GM12878 (cell line): ENCODE measurements around the gene OR52A1. TPM values are rescaled to one million over a fixed set of nuclear protein-coding genes. Genes with fewer than 3 reads are reported as not detected.
A peak's percentile ranks its signal among the peaks of the same experiment; 100 is the strongest.

ENCODE experiments used
- ATAC-seq: fragments of 200-7000 bp; cut with Tn5 transposase; 3 replicates; pipeline ENCODE4 v1.9.1; 2020; ENCODE audit warnings: mild to moderate bottlenecking, moderate library complexity
- BruUV-seq: library from RNA; stranded (reverse); fragments of 400-500 nt; replicated peaks from 2 replicates; lab custom pipeline; 2021; lab: Mats Ljungman, UMichigan
- CTCF ChIA-PET: fragments of 300-600 bp; sonication (Branson Sonifier 250); formaldehyde crosslinking; extraction: SDS; loops from one replicate; lab custom pipeline; 2021; ENCODE audit warnings: inconsistent platforms; lab: Yijun Ruan, JAX
- POLR2A ChIA-PET: fragments of 350-600 bp; formaldehyde crosslinking; extraction: SDS; loops from one replicate; lab custom pipeline; 2021; ENCODE audit warnings: inconsistent platforms; lab: Charles Lee
- RAD21 ChIA-PET: fragments of 300-600 bp; sonication (Branson Sonifier 250); formaldehyde crosslinking; loops from one replicate; lab custom pipeline; 2023; ENCODE audit warnings: antibody characterized with exemption; ENCODE audit not compliant: unreplicated experiment; lab: Charles Lee
- SMC1A ChIA-PET: fragments of 300-600 bp; sonication (Branson Sonifier 250); formaldehyde crosslinking; loops from one replicate; lab custom pipeline; 2023; ENCODE audit not compliant: unreplicated experiment, uncharacterized antibody; lab: Charles Lee
- DNase-seq: peaks from one replicate; pipeline ENCODE4 v3.0.0-alpha.2; 2011; ENCODE audit warnings: low read depth, low spot score
- FAIRE-seq: peaks from 3 replicates; lab custom pipeline; 2011; peaks lifted over from hg19 to GRCh38; lab: Jason Lieb, UNC
- H2AFZ ChIP-seq: 2 replicates; pipeline ENCODE4 v1.6.0; 2011; ENCODE audit warnings: low read depth, low read length, control low read depth; ENCODE audit not compliant: control insufficient read depth
- H3K27ac ChIP-seq: 2 replicates; pipeline ENCODE4 v1.5.1; 2011; ENCODE audit warnings: control low read depth; ENCODE audit not compliant: control insufficient read depth, insufficient read depth
- H3K27me3 ChIP-seq, 2 experiments: replicated peaks in 1 of 2; 2 replicates each; pipeline versions ENCODE4 v1.6.0 to v1.6.1; 2011; ENCODE audit warnings: low read length in 1 of 2; ENCODE audit not compliant: control insufficient read depth in 2 of 2, insufficient read depth in 2 of 2
- H3K36me3 ChIP-seq, 2 experiments: 2 replicates each; pipeline ENCODE4 v1.5.1; 2011; ENCODE audit warnings: low read length in 1 of 2; ENCODE audit not compliant: control insufficient read depth in 2 of 2, insufficient read depth in 2 of 2
- H3K4me1 ChIP-seq: 2 replicates; pipeline ENCODE4 v1.6.1; 2011; ENCODE audit warnings: mild to moderate bottlenecking, low read length, moderate library complexity, mixed read lengths; ENCODE audit not compliant: control insufficient read depth, insufficient read depth
- H3K4me2 ChIP-seq: 2 replicates; pipeline ENCODE4 v1.6.0; 2011; ENCODE audit warnings: control low read depth; ENCODE audit not compliant: control insufficient read depth, insufficient read depth
- H3K4me3 ChIP-seq: fragments of 200-600 bp; sonication (generic); 2 replicates; pipeline ENCODE4 v1.5.1; 2016
- H3K79me2 ChIP-seq: 2 replicates; pipeline ENCODE4 v1.6.0; 2011; ENCODE audit warnings: low read length; ENCODE audit not compliant: control insufficient read depth, insufficient read depth
- H3K9ac ChIP-seq: 2 replicates; pipeline ENCODE4 v1.8.0; 2011; ENCODE audit warnings: low read length, control low read depth, mixed read lengths; ENCODE audit not compliant: control insufficient read depth, insufficient read depth
- H3K9me3 ChIP-seq: replicated peaks from 3 replicates; pipeline ENCODE4 v1.5.1; 2011; ENCODE audit warnings: mild to moderate bottlenecking, low read length; ENCODE audit not compliant: control insufficient read depth, insufficient read depth
- H4K20me1 ChIP-seq: 2 replicates; pipeline ENCODE4 v1.6.0; 2011; ENCODE audit not compliant: control insufficient read depth, insufficient read depth
- BCL11A ChIP-seq: IDR thresholded peaks from 2 replicates; pipeline ENCODE4 v1.6.1; 2011; ENCODE audit warnings: low read depth, low read length
- CBX5 ChIP-seq: sonication (generic); IDR thresholded peaks from 2 replicates; pipeline ENCODE4 v1.6.1; 2016; ENCODE audit warnings: low read depth, moderate library complexity, mild to moderate bottlenecking, inconsistent platforms
- CTCF ChIP-seq, 3 experiments: IDR thresholded peaks in 2 of 3; conservative IDR thresholded peaks in 1 of 3; 2 replicates each; pipeline ENCODE4 v1.5.1; 2011; ENCODE audit warnings: low read depth in 3 of 3, low read length in 3 of 3, mild to moderate bottlenecking in 3 of 3, control low read depth in 2 of 3, moderate library complexity in 2 of 3, inconsistent platforms in 1 of 3, mixed read lengths in 1 of 3; ENCODE audit not compliant: control insufficient read depth in 2 of 3, insufficient read depth in 1 of 3; ENCODE audit errors: extremely low read depth in 1 of 3
- HDGF ChIP-seq: fragments of 450-650 bp; IDR thresholded peaks from 2 replicates; pipeline ENCODE4 v1.6.1; 2016; ENCODE audit warnings: antibody characterized with exemption
- IRF5 ChIP-seq: fragments of 450-650 bp; IDR thresholded peaks from 2 replicates; pipeline ENCODE4 v1.6.1; 2017; ENCODE audit warnings: borderline replicate concordance
- MEF2B ChIP-seq: fragments of 450-650 bp; IDR thresholded peaks from 2 replicates; pipeline ENCODE4 v1.6.1; 2018; ENCODE audit warnings: mild to moderate bottlenecking, moderate library complexity; ENCODE audit not compliant: partially characterized antibody, poor library complexity, severe bottlenecking
- RAD21 ChIP-seq: IDR thresholded peaks from 2 replicates; pipeline ENCODE4 v1.6.1; 2011; ENCODE audit warnings: mild to moderate bottlenecking, low read depth, low read length, moderate library complexity; ENCODE audit not compliant: insufficient read depth
- RELB ChIP-seq: fragments of 450-650 bp; IDR thresholded peaks from 2 replicates; pipeline ENCODE4 v1.6.1; 2017; ENCODE audit warnings: low read depth, mild to moderate bottlenecking, moderate library complexity
- RUNX3 ChIP-seq: IDR thresholded peaks from 2 replicates; pipeline ENCODE4 v1.6.1; 2012; ENCODE audit warnings: low read length, inconsistent platforms
- SMC3 ChIP-seq: IDR thresholded peaks from 2 replicates; pipeline ENCODE4 v1.6.1; 2011; ENCODE audit warnings: low read length, improper control_type of control experiment, borderline replicate concordance
- TCF3 ChIP-seq: IDR thresholded peaks from 2 replicates; pipeline ENCODE4 v1.6.1; 2012; ENCODE audit warnings: low read depth, mild to moderate bottlenecking, low read length, borderline replicate concordance; ENCODE audit not compliant: insufficient read depth
- YY1 ChIP-seq: IDR thresholded peaks from 2 replicates; pipeline ENCODE4 v1.6.1; 2011; ENCODE audit warnings: low read depth, mild to moderate bottlenecking, low read length
- WGBS: methylation state at CpG from one replicate; pipeline ENCODE4 v1.1.6; 2016; ENCODE audit warnings: low lambda C conversion rate; ENCODE audit not compliant: insufficient replicate concordance, insufficient coverage; ENCODE audit errors: missing lambda C conversion rate; 5-methylcytosine and 5-hydroxymethylcytosine counted together
- in situ Hi-C: fragments of 300-500 bp; cut with MboI; formaldehyde crosslinking; loops from 9 replicates; pipeline ENCODE4 v1.14.3; 2018; ENCODE audit warnings: mixed read lengths
- intact Hi-C: fragments of 100-400 bp; cut with micrococcal nuclease; formaldehyde crosslinking; loops from one replicate; pipeline ENCODE4 v1.14.2; 2022; ENCODE audit not compliant: unreplicated experiment
- polyA plus RNA-seq, 11 experiments: library from polyadenylated mRNA; depleted of rRNA in 4 of 11; unstranded in 6 of 11; stranded (reverse) in 5 of 11; fragments of >200 nt; fragmentation: Nextera tagmentation in 4 of 11; fragmentation: Illumina TruSeq in 1 of 11; extraction: Ambion mirVana in 4 of 11; extraction: Trizol in 1 of 11; gene quantifications; 1 replicate in 1 of 11; 2 replicates in 10 of 11; pipeline versions ENCODE4 v1.2.1 to v1.2.3, GENCODE V29; 2011 to 2016; ENCODE audit warnings: inconsistent platforms in 2 of 11, missing spikeins in 2 of 11, low read depth in 1 of 11
- total RNA-seq, 4 experiments: library from RNA; depleted of rRNA in 3 of 4; stranded (reverse); fragments of >200 nt in 3 of 4; fragmentation: Illumina TruSeq in 1 of 4; extraction: Trizol in 1 of 4; gene quantifications; 2 replicates each; pipeline versions ENCODE4 v1.2.1 to v1.2.3, GENCODE V29; 2013 to 2021

OR52A1 gene
- total and polyA plus RNA-seq, 10 of the 15 experiments (the other 5 are each of a cell fraction or from before 2014, with no cell fraction given), result not detected

GRCh38 chr11:5124891-5125620 lies 29.5 kb downstream of the OR52A1 start (continued):
- TF ChIP-seq IRF5 (no peak), MEF2B (no peak), TCF3 (no peak)

GRCh38 chr11:5123802-5124521 lies 30.6 kb downstream of the OR52A1 start:
- DNase-seq (peak; percentile 13), ATAC-seq (peak; percentile 90), FAIRE-seq (peak; percentile 71)
- Histone ChIP-seq H3K27ac (no peak overlapping the region), H3K79me2 (no peaks in the 10 kb centered on the region), H4K20me1 (no peaks in the 10 kb centered on the region), H3K27me3 (no peaks in the 10 kb centered on the region), H2AFZ (no peak overlapping the region), H3K36me3 (no peaks in the 10 kb centered on the region), H3K4me2 (no peak overlapping the region), H3K4me3 (no peak overlapping the region), H3K4me1 (no peaks in the 10 kb centered on the region), H3K9ac (no peak overlapping the region), H3K9me3 (no peaks in the 10 kb centered on the region)
- TF ChIP-seq RUNX3 (0 out of 2 replicates have a peak, but pooled peaks have one; percentile 6), HDGF (no peak), BCL11A (no peak), CTCF (IDR thresholded peaks at IDR 0.05 in 2 of 3, conservative IDR thresholded peaks at IDR 0.05 in 1 of 3; ENCODE audit: control insufficient read depth in 2 of 3, extremely low read depth in 1 of 3, insufficient read depth in 1 of 3, low read depth in 3 of 3, low read length in 3 of 3) (peak; percentile 73 to 82 (median 77)), RAD21 (peak; percentile 69), MEF2B (peak; percentile 98), RELB (no peak), CBX5 (no peak), YY1 (0 out of 2 replicates have a peak, but pooled peaks have one; percentile 42), SMC3 (peak; percentile 79; the same call in 1 of the 2 replicates)
- 0% methylated on average over 4 of the region's 4 CpGs for WGBS
- POLR2A ChIA-PET, result no interaction called here
- in situ Hi-C loops (loop anchor here (5.0 kb wide), 1 partner anchor 258 kb away; the partner anchor contains the start of gene OR51M1), intact Hi-C loops (loop anchor here (1.0 to 10.0 kb wide), 6 partner anchors 78 to 768 kb away; partner anchors contain the start of genes OR51V1, OR52E5 and OR52N2)
- CTCF ChIA-PET, result interaction anchor here (0.6 to 2.1 kb wide), 9 partner anchors 9 to 285 kb away, joined by 3 to 10 read pairs (median 4); no protein-coding TSS in a partner anchor
- RAD21 ChIA-PET, result interaction anchor here (0.6 to 1.3 kb wide), 2 partner anchors 246 to 259 kb away, joined by 3 to 4 read pairs; no protein-coding TSS in a partner anchor
- no TSS peak for BruUV-seq
- SMC1A ChIA-PET, result no interaction called here
